HepG2 (cell line): Measurements from ENCODE around the gene DNMT3A. TPM values are rescaled to one million over a fixed set of nuclear protein-coding genes. Genes with fewer than 3 reads are reported as not detected.

Source experiments
- ARID4A ChIP-seq: sonication (generic); formaldehyde crosslinking; IDR thresholded peaks from 2 replicates; pipeline ENCODE4 v1.5.0; 2020; ENCODE audit warnings: mild to moderate bottlenecking, missing genetic modification reagents, borderline replicate concordance
- EED ChIP-seq: sonication (generic); formaldehyde crosslinking; IDR thresholded peaks from 2 replicates; pipeline ENCODE4 v1.5.0; 2020; ENCODE audit warnings: mild to moderate bottlenecking, missing genetic modification reagents
- IKZF1 ChIP-seq: fragments of 450-650 bp; IDR thresholded peaks from 2 replicates; pipeline ENCODE4 v1.7.1; 2016
- KLF6 ChIP-seq: IDR thresholded peaks from 2 replicates; pipeline ENCODE4 v1.8.0; 2016; ENCODE audit warnings: missing biosample characterization, missing genetic modification reagents
- MTERF4 ChIP-seq: sonication (generic); formaldehyde crosslinking; IDR thresholded peaks from 2 replicates; pipeline ENCODE4 v1.8.0; 2023; ENCODE audit warnings: mild to moderate bottlenecking, missing genetic modification reagents
- MXD1 ChIP-seq: sonication (generic); formaldehyde crosslinking; IDR thresholded peaks from 2 replicates; pipeline ENCODE4 v1.4.0; 2020; ENCODE audit warnings: mild to moderate bottlenecking, missing genetic modification reagents
- PLRG1 ChIP-seq: fragments of 450-650 bp; conservative IDR thresholded peaks from 2 replicates; pipeline ENCODE4 v1.6.1; 2016
- SIX1 ChIP-seq: sonication (generic); formaldehyde crosslinking; IDR thresholded peaks from 2 replicates; pipeline ENCODE4 v1.4.0; 2020; ENCODE audit warnings: missing genetic modification reagents, borderline replicate concordance
- ZFP36 ChIP-seq: fragments of 150-350 bp; IDR thresholded peaks from 2 replicates; pipeline ENCODE4 v1.6.1; 2018; ENCODE audit warnings: borderline replicate concordance, low read length, low read depth; ENCODE audit not compliant: partially characterized antibody
- ZHX2 ChIP-seq, 2 experiments: sonication (generic) in 1 of 2; formaldehyde crosslinking in 1 of 2; IDR thresholded peaks; 2 replicates each; pipeline versions ENCODE4 v1.6.1 to v1.9.0; 2014 to 2022; ENCODE audit warnings: antibody characterized with exemption in 1 of 2, borderline replicate concordance in 1 of 2, inconsistent platforms in 1 of 2, low read depth in 1 of 2, missing genetic modification reagents in 1 of 2
- ZMAT5 ChIP-seq: sonication (generic); formaldehyde crosslinking; IDR thresholded peaks from 2 replicates; pipeline ENCODE4 v1.5.0; 2020; ENCODE audit warnings: mild to moderate bottlenecking, low read depth, missing genetic modification reagents, borderline replicate concordance
- ZNF232 ChIP-seq: sonication (generic); formaldehyde crosslinking; IDR thresholded peaks from 2 replicates; pipeline ENCODE4 v1.4.0; 2020; ENCODE audit warnings: missing genetic modification reagents, borderline replicate concordance
- ZNF607 ChIP-seq: sonication (generic); formaldehyde crosslinking; IDR thresholded peaks from 2 replicates; pipeline ENCODE4 v1.5.1; 2020; ENCODE audit warnings: missing genetic modification reagents, mild to moderate bottlenecking, borderline replicate concordance
- ZNF75D ChIP-seq: sonication (generic); formaldehyde crosslinking; IDR thresholded peaks from 2 replicates; pipeline ENCODE4 v1.8.1; 2023; ENCODE audit warnings: missing genetic modification reagents, mild to moderate bottlenecking, borderline replicate concordance
- polyA plus RNA-seq, 8 experiments: library from polyadenylated mRNA; depleted of rRNA in 3 of 8; stranded (reverse) in 7 of 8; unstranded in 1 of 8; fragments of >200 nt; fragmentation: Illumina TruSeq in 4 of 8; extraction: Trizol in 4 of 8; gene quantifications; 2 replicates each; pipeline versions ENCODE4 v1.2.1 to v1.2.3, GENCODE V29; 2011 to 2016; ENCODE audit warnings: low read depth in 4 of 8, missing spikeins in 1 of 8, mixed read lengths in 1 of 8; ENCODE audit not compliant: insufficient read depth in 1 of 8
- total RNA-seq, 5 experiments: library from RNA; depleted of rRNA; stranded (reverse); fragments of >200 nt; fragmentation: Illumina TruSeq; extraction: Trizol; gene quantifications; 2 replicates each; pipeline ENCODE4 v1.2.3, GENCODE V29; 2016; ENCODE audit warnings: low read depth in 1 of 5

DNMT3A gene
- total and polyA plus RNA-seq, 2 of the 13 experiments (the other 11 are each of a cell fraction or from before 2014, with no cell fraction given), result 14.7 to 29.1 TPM

- TF ChIP-seq MTERF4 (CRISPR knock-in tag) (0 out of 2 replicates have a peak, but pooled peaks have one; percentile 23), ZNF232 (CRISPR knock-in tag) (peak; percentile 65; the same call in 1 of the 2 replicates), MXD1 (no peak), PLRG1 (no peak), ARID4A (CRISPR knock-in tag) (no peak), ZNF607 (CRISPR knock-in tag) (no peak), ZHX2 (IDR thresholded peaks at IDR 0.05; ENCODE audit: low read depth) (no peak), ZHX2 (CRISPR knock-in tag; IDR thresholded peaks at IDR 0.05; ENCODE audit: borderline replicate concordance) (no peak), ZFP36 (no peak), EED (CRISPR knock-in tag) (no peak), SIX1 (CRISPR knock-in tag) (no peak), ZMAT5 (CRISPR knock-in tag) (no peak), KLF6 (CRISPR knock-in tag) (no peak), ZNF75D (no peak), IKZF1 (no peak)
These were observed 89.2 kb downstream of the DNMT3A start (continued) for GRCh38 chr2:25252291-25253152.
